Jurkat, Clone E6-1 (cell line): ENCODE results near the gene BICDL2. TPM values are rescaled to one million over a fixed set of nuclear protein-coding genes. Genes with fewer than 3 reads are reported as not detected.
"Not testable (repeated sequence)": the region's sequence is repeated elsewhere in the genome, so short reads cannot be mapped to it uniquely, and the experiment has no call there.

Experiments used
- DNase-seq: peaks from one replicate; pipeline ENCODE4 v3.0.0-alpha.2; 2011; ENCODE audit warnings: low read depth, low spot score
- H3K4me3 ChIP-seq: 2 replicates; pipeline ENCODE4 v1.5.1; 2011; ENCODE audit warnings: mild to moderate bottlenecking, low read length, control low read depth, moderate library complexity
- polyA plus RNA-seq: library from polyadenylated mRNA; unstranded; fragments of >200 nt; gene quantifications from one replicate; pipeline ENCODE4 v1.2.1, GENCODE V29; 2012; ENCODE audit warnings: missing spikeins; ENCODE audit not compliant: insufficient read length, insufficient read depth

Gene BICDL2
- polyA plus RNA-seq = not detected

GRCh38 chr16:3036726-3037315 lies at the start of gene BICDL2:
BICDL2 (minus strand) TSS chr16:3036944; CDS start chr16:3035496, 1,448 bp downstream.
- no peak within 1 kb of the TSS for H3K4me3 ChIP-seq
- DNase-seq = no peak

GRCh38 chr16:3085868-3086595 lies 49.3 kb upstream of the BICDL2 start:
- no peak overlapping the region for H3K4me3 ChIP-seq
- DNase-seq = no peak

GRCh38 chr16:3084969-3085670 lies 48.4 kb upstream of the BICDL2 start:
- no peak overlapping the region for H3K4me3 ChIP-seq
- DNase-seq = no peak

- no peak for DNase-seq
- H3K4me3 ChIP-seq = no peak overlapping the region
Observed at GRCh38 chr16:3084491-3084890, 47.7 kb upstream of the BICDL2 start.

GRCh38 chr16:3083408-3083807 lies 46.7 kb upstream of the BICDL2 start:
- DNase-seq, H3K4me3 ChIP-seq: not testable (repeated sequence)

GRCh38 chr16:3081957-3082356 lies 45.2 kb upstream of the BICDL2 start:
- not testable (repeated sequence) for DNase-seq, H3K4me3 ChIP-seq

GRCh38 chr16:3080024-3080423 lies 43.3 kb upstream of the BICDL2 start:
- H3K4me3 ChIP-seq = no peak overlapping the region
- DNase-seq = no peak

GRCh38 chr16:3076577-3076976 lies 39.8 kb upstream of the BICDL2 start:
- peak; percentile 58 for DNase-seq
- H3K4me3 ChIP-seq = peak overlapping the region; percentile 49

GRCh38 chr16:3075946-3076345 lies 39.2 kb upstream of the BICDL2 start:
- not testable (repeated sequence) for DNase-seq
- peak overlapping the region; percentile 49 for H3K4me3 ChIP-seq

GRCh38 chr16:3075523-3075915 lies 38.8 kb upstream of the BICDL2 start:
- no peak for DNase-seq
- H3K4me3 ChIP-seq = peak overlapping the region; percentile 49

GRCh38 chr16:3074860-3075522 lies 38.2 kb upstream of the BICDL2 start:
- DNase-seq = peak; percentile 98
- H3K4me3 ChIP-seq = peak overlapping the region; percentile 49

GRCh38 chr16:3073448-3073847 lies 36.7 kb upstream of the BICDL2 start:
- no peak overlapping the region for H3K4me3 ChIP-seq
- DNase-seq = no peak

GRCh38 chr16:3072576-3073263 lies 36.0 kb upstream of the BICDL2 start:
- H3K4me3 ChIP-seq, DNase-seq: not testable (repeated sequence)

GRCh38 chr16:3072148-3072547 lies 35.4 kb upstream of the BICDL2 start:
- not testable (repeated sequence) for DNase-seq

GRCh38 chr16:3071655-3072054 lies 34.9 kb upstream of the BICDL2 start:
- DNase-seq = no peak
- no peak overlapping the region for H3K4me3 ChIP-seq

More at GRCh38 chr16:3072148-3072547, 35.4 kb upstream of the BICDL2 start:
- H3K4me3 ChIP-seq = not testable (repeated sequence)

- no peak overlapping the region for H3K4me3 ChIP-seq
- DNase-seq = no peak
Observed at GRCh38 chr16:3070608-3071111, 33.9 kb upstream of the BICDL2 start.

- not testable (repeated sequence) for DNase-seq, H3K4me3 ChIP-seq
Observed at GRCh38 chr16:3069146-3069545, 32.4 kb upstream of the BICDL2 start.

GRCh38 chr16:3068487-3068886 lies 31.7 kb upstream of the BICDL2 start:
- no peak overlapping the region for H3K4me3 ChIP-seq
- no peak for DNase-seq

- peak overlapping the region; percentile 77 for H3K4me3 ChIP-seq
- no peak for DNase-seq
Observed at GRCh38 chr16:3066440-3066748, 29.6 kb upstream of the BICDL2 start.
